ENCODE measurements around the gene EDN2. TPM values are rescaled to one million over a fixed set of nuclear protein-coding genes. Genes with fewer than 3 reads are reported as not detected.

Gene EDN2
- total and polyA plus RNA-seq, 2 of the 8 experiments (the other 6 are each of a cell fraction or from before 2014, with no cell fraction given): 0.32 to 0.39 TPM

- no peaks in the 10 kb centered on the region for H4K20me1 ChIP-seq (replicated peaks in 1 of 2; ENCODE audit: control insufficient read depth in 1 of 2, insufficient read depth in 2 of 2, low read length in 2 of 2)
- H4K5ac ChIP-seq (ENCODE audit: insufficient read length, low read depth, low read length): no peak overlapping the region
- peaks cover 14 to 16% of the 10 kb centered on the region in 2 experiments for H3K9me3 ChIP-seq (ENCODE audit: insufficient read depth in 2 of 2, low read depth in 1 of 2, low read length in 1 of 2)
- H3K79me1 ChIP-seq (ENCODE audit: low read depth, low read length): no peaks in the 10 kb centered on the region
- no peak overlapping the region for H2BK15ac ChIP-seq (ENCODE audit: low read length)
- H2AK5ac ChIP-seq (ENCODE audit: low read depth, low read length): no peak overlapping the region
- H2BK12ac ChIP-seq (ENCODE audit: low read depth, low read length): no peak overlapping the region
- DNase-seq (ENCODE audit: low read depth in 1 of 2, low spot score in 2 of 2): no peak
- no peak overlapping the region for H3K4me2 ChIP-seq (ENCODE audit: insufficient read depth in 1 of 2, low read depth in 2 of 2, low read length in 2 of 2)
- no peak overlapping the region for H3K14ac ChIP-seq (ENCODE audit: insufficient read length)
- H3K27ac ChIP-seq (ENCODE audit: low read depth, low read length): no peak overlapping the region
- no peaks in the 10 kb centered on the region for H3K79me2 ChIP-seq (ENCODE audit: control insufficient read depth in 1 of 2, insufficient read depth in 2 of 2, low read length in 2 of 2)
- H2BK120ac ChIP-seq (replicated peaks; ENCODE audit: low read depth, low read length): no peak overlapping the region
- FAIRE-seq: no peak
- no peaks in the 10 kb centered on the region for H3K23me2 ChIP-seq (ENCODE audit: low read depth, low read length)
- H3K4me3 ChIP-seq (ENCODE audit: extremely low read depth in 1 of 4, insufficient read depth in 2 of 4, low read depth in 3 of 4, low read length in 4 of 4): no peak overlapping the region
- no peak overlapping the region for H3K4ac ChIP-seq (replicated peaks; ENCODE audit: insufficient read length, low read depth, low read length)
- H4K91ac ChIP-seq (replicated peaks; ENCODE audit: insufficient read length, low read length): no peak overlapping the region
- no peak overlapping the region for H3K23ac ChIP-seq (ENCODE audit: insufficient read length)
- H2AFZ ChIP-seq (ENCODE audit: low read length): no peak overlapping the region
- H3K4me1 ChIP-seq (replicated peaks in 1 of 4; ENCODE audit: control insufficient read depth in 3 of 4, insufficient read depth in 4 of 4, low read length in 3 of 4): no peaks in the 10 kb centered on the region; a peak in 2 of 7 replicates
- H3K27me3 ChIP-seq (replicated peaks in 1 of 4; ENCODE audit: control insufficient read depth in 3 of 4, extremely low read depth in 1 of 4, insufficient read depth in 3 of 4, low read length in 3 of 4): no peaks in the 10 kb centered on the region
- H3K56ac ChIP-seq (replicated peaks; ENCODE audit: insufficient read length, low read depth, low read length): no peak overlapping the region
- H4K8ac ChIP-seq (ENCODE audit: extremely low read depth, insufficient read depth, low read length): no peak overlapping the region
- no peak overlapping the region for H3K18ac ChIP-seq (ENCODE audit: extremely low read depth, low read length)
- CTCF ChIA-PET (ENCODE audit: partially characterized antibody): interaction anchor here (0.8 to 6.0 kb wide), 22 partner anchors 10 to 307 kb away, joined by 3 to 52 read pairs (median 4); partner anchors contain the start of gene EDN2
- no peak overlapping the region for H3K9ac ChIP-seq (replicated peaks in 1 of 4; ENCODE audit: extremely low read depth in 1 of 4, low read depth in 3 of 4, low read length in 3 of 4)
- no peaks in the 10 kb centered on the region for H3K36me3 ChIP-seq (ENCODE audit: control insufficient read depth in 2 of 4, insufficient read depth in 4 of 4, low read length in 3 of 4)
- H2BK20ac ChIP-seq (ENCODE audit: low read length): no peak overlapping the region
- no peak overlapping the region for H2BK5ac ChIP-seq (ENCODE audit: low read depth, low read length)
- POLR2A ChIA-PET (ENCODE audit: partially characterized antibody): interaction anchor here (2.6 kb wide), 1 partner anchor 8 kb away, joined by 6 read pairs; no protein-coding TSS in a partner anchor
- TF ChIP-seq BACH1 (IDR thresholded peaks at IDR 0.05; ENCODE audit: low read length): no peak
- TF ChIP-seq CBX8 (IDR thresholded peaks at IDR 0.05; ENCODE audit: borderline replicate concordance, low read depth, low read length): no peak
- no peak for TF ChIP-seq PHF8 (conservative IDR thresholded peaks at IDR 0.05; ENCODE audit: low read depth, low read length)
- no peak for TF ChIP-seq ATF3 (IDR thresholded peaks at IDR 0.05; ENCODE audit: insufficient read depth, low read depth, low read length)
- TF ChIP-seq TCF12 (IDR thresholded peaks at IDR 0.05; ENCODE audit: low read depth, low read length): no peak
- TF ChIP-seq CTBP2 (IDR thresholded peaks at IDR 0.05; ENCODE audit: borderline replicate concordance, insufficient read depth, insufficient read length, low read length): no peak
- TF ChIP-seq CBX5 (IDR thresholded peaks at IDR 0.05; ENCODE audit: low read depth, low read length): no peak
- no peak for TF ChIP-seq SP1 (IDR thresholded peaks at IDR 0.05; ENCODE audit: low read depth, low read length)
- no peak for TF ChIP-seq CHD2 (IDR thresholded peaks at IDR 0.05; ENCODE audit: low read length)
- no peak for TF ChIP-seq HDAC2 (IDR thresholded peaks at IDR 0.05; ENCODE audit: borderline replicate concordance in 1 of 2, low read depth in 2 of 2, low read length in 2 of 2)
- TF ChIP-seq GTF2F1 (IDR thresholded peaks at IDR 0.05; ENCODE audit: borderline replicate concordance, low read depth, low read length): no peak
- no peak for TF ChIP-seq GABPA (IDR thresholded peaks at IDR 0.05; ENCODE audit: borderline replicate concordance, insufficient read depth, low read length)
- TF ChIP-seq TAF7 (optimal IDR thresholded peaks at IDR 0.05; ENCODE audit: borderline replicate concordance, low read depth, low read length): no peak
Observed at GRCh38 chr1:41444785-41445184, 39.7 kb downstream of the EDN2 start.
